ENCODE results near the gene PCDH12.

The PCDH12 gene

DNA sequence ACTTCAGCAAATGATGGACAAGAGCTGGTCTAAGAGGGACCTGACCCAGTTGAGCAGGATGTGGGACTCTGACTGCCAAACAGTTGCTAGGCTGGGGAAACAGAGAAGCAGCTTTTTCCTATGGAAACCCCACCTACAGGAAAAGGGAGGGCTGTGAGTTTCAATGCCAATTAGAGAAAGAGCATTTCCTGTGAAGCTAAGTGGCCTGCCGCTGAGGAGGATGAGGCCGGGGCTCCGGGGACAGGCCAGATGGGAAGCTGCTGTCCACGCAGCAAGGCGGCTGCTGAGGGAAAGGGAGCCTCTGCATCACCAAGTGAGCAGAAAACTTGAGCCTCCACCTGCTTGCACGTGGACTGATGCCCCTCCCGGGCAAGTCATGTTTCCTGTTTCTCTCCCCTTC is at the start of gene PCDH12:
PCDH12 (minus strand) TSS at position 90 of the 400 bp plus-strand sequence. CDS start 351 bp downstream, outside the sequence.
- DNase-seq: no peak

DNA sequence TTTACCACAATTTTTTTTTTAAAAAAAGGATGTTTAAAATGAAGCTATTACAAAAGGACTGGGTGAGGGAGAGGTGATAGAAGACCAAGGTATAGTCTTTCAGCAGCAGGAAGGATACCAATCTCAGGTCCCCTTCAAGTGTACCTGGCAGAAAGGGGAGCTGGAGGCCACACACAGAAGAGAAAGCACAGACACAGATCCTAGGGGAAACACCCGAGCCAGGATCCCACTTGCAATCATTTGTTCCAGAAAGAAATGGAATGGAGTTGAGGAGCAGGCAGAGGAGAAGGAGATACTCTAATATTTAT is 49.2 kb upstream of the PCDH12 start:
- DNase-seq: no peak

DNA sequence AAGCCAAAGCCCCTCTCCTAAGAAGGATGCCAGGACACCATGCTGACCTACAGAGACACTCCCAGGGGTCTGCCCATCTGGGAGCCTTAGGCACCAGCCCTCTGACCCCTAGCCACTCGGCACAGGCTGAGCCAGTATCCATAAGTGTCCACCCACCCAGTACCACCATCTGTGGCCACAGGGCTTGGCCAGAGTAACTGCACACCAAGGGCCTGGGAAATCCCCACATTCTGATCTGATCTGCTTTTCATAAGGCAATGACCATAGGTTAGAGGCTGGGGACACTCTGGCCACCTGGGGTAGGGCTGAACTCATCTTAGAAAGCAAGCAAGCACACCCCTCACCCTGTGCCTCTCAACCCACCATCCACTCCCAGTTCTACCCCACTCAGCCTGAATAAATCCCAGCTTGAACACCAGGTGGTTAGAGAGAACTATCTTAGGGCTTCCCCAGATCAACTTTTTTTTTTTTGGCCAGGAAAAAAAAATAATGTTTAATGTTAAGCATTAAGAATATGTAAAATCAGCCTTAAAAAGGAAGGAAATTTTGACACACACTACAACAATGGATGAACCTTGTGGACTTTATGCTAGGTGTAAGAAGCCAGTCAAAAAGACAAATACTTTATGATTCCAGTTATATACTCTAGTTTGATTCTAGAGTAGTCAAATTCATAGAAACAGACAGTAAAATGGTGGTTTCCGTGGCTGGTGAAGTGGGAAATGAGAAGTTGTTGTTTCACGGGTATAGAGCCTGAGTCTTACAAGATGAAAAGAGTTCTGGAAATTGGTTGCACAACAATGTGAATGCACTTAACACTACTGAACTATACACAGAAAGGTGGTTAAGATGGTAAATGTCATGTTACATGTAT is 48.6 kb upstream of the PCDH12 start:
- no peak for DNase-seq

DNA sequence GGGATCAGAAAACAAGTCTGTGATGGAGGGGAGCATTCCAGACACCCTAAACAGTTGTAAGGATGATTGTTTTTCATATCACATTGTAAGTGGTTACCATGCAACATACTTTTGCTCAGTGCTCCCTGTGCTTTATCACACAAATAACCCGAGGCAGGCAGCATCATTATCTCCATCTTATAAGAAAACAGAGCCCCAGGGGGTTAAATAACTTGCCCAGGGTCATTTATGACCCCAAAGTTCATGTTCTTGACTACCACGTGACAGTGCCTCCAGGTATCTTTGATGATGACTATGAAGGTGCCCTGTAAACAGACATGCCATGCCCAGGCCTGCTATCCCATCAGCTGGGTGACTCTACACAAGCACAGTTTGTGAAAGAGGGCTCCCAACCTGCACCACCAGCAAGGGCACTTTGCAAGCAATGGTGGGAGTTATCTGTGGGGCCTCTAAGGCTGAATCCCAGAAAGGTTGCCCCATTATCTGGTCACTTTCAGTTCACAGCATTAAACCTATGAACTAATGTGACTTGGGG is 45.3 kb upstream of the PCDH12 start:
- DNase-seq: no peak

DNA sequence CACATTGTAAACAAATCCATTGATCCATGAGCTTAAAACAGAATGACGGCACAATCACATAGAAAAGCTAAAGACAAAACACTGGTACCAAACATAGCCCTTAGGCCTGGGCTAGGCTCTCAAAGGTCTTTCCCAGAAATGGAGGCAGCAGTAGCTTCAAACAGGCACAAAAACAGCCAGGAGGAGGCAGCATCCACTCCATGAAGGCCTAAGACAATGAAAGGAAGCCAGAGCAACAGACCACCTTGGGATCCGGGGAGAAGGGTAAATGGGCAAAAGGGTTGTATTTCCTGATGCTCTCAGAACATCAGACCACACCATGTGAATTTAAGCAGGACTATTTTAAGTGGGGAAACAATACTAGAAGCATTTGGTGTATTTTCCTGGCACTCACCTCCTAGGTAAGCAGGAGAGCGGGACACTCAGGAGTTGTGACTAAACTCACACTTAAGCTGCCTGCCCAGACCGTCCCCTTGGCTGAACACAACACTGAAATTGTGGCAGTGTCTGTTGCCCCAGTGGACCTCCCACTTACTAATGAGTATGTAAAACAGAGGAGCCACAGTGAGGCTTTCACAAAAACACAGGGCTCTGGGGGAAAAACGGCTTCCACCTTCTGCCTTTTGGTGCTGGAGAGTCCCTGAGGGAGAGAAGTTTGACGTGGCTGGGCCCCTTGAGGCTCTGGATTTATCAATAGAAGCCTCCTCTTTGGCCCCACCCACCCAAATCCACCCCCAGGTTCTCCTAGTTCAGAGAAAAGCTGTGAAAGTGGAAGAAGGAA is 42.9 kb upstream of the PCDH12 start:
- no peak for DNase-seq

DNA sequence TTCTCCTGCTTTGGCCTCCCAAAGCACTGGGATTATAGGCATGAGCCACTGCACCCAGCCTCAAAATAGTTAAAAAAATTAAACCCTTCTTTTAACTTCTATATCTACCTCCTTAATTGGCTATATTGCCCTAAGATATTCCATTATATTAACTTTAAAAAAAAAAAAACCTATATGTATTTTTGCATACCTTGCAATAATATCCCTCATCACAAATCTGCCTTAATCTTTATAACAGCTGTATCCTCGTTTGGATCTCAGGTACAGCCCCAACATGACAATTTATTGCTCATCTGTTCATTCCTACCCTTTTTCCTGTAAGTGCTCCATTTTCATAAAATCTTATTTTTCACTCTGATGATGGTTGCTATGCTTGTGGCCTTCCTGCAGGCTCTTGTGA is 42.2 kb upstream of the PCDH12 start:
- no peak for DNase-seq

DNA sequence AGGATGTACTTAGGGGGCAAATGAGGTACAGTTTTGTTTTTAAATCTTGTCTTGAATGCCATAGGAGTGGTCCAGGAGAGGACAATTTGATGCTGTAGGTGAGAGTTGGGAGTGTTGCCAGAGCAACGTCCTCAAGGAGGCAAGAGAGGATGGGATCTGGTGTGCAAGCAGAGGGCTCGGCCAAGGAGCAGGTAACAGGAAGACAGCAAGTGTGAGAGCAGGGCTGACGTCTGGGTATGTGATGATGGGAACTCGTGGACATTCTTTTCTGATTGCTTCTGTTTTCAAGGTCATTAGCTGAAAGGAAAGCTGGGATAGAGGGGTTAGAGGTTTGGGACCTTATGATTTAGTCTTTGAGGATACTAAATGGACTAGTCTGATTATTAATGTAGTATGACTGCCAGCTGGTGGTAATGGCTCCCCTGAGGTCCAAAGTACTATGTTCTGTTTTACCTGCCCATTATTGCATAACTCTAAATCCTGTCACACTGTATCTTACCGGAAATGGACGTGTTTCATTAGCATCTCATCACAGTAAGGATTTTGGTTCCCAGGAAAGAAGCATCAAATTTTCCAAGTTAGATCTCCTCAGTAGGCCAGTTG is 39.5 kb upstream of the PCDH12 start:
- DNase-seq: no peak

DNA sequence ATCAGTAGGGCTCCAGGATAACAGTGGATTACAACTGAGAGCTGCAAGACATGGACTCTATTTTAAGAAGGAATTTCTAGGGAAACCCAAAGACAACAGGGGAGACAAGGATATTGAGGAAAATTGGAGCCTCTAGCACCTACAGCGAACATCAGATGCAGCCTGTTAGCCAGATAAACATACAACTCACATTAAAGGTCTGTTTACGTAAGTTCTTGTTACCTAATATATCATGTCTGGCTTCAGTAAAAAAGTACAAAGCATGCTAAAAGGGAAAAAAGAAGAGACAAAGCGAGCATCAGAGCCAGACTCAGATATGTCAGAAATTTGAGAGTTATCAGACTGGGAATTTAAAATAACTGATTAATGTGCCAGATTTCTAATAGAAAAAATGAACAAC is 37.7 kb upstream of the PCDH12 start:
- no peak for DNase-seq

DNA sequence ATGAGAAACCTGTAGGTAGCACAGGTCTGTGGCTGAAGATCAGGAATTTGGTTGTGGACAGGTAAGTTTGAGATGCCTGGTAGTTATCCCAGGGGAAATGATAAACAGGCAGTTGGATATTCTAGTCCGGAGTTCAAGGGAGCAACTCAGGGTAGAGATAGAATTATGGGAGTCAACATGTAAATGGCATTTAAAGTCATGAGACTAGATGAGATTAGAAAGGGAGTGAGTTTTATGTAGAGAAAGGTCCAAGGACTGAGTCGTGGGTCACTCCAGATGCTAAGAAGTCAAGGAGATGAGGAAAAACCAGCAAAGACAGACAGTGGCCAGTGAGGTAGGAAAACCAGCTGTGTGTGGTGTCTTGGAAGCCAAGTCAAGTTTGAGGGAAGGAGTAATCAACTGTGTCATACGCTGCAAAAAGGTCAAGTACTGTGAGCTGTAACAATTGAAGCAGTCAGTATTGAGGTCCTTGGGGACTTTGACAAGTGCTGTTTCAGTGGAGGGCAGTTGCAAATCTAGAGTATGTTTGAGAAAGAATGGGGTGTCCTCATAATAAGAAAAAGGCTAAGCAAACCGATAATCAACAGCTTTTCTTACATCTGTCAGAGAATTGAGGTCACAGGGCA is 36.6 kb upstream of the PCDH12 start:
- DNase-seq: no peak

DNA sequence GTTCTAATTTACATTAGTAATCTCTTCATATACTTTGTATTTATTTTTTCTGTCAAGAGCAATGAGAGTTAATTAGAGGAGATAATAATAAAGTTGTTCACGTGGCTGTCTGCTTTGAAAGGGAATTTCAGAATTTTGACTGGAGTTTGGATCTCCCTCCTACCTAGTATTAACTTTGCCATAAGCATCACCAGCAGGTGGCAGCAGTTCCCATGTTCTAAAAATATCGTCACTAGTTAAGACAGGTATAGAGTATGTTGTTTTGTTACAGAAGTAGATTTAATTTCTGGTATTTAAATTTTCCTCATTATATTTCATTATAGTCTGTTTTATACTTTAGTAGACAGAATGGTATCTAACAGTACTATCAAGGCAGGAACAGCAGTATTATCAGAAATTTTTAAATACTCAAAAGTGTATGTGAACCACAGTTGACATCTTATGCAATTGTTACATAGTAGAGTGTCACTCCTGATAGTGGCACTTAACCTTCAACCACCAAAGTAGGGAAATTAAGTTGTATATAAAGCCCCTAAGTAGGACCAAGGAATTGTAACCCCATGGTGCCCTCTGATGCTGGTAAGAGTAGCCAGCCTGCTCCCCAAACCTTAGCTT is 34.5 kb upstream of the PCDH12 start:
- peak; percentile 80 for DNase-seq

DNA sequence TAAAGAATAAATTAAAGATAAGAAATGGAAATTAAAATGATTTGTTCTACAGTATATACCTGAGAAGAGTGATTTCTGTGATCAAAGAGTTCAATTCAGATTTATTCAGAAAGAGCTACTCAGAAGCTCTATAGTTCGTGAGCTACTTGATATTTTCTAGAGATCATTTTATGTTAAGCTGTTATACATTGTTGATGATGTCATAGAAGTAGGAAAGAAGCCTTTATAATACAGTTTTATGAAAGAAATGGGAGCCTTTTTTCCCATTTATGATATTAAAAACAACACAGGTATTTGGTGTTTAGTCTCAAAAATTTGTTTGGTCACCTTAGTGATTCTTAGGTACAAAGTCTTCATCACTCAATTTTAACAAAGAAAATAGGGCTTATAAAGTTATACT is 31.7 kb upstream of the PCDH12 start:
- DNase-seq: no peak

DNA sequence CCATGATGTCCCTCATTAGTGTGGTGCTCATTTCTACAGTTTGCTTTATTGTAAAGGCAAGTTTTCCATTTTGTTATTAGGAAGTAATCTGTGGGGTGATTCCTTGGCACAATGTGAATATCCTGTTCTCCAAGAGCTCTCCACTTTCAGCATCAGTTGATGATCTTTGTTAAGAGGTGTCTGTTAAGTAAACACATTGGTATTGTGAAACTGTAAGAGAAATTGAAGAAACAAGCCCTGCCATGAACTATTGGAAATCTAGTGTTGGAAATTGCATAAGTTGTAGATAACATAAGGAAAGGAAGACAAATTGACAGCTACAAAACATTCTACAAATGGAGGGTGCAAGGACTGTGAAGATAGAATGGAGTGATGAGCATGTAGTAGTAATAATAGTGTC is 28.1 kb upstream of the PCDH12 start:
- no peak for DNase-seq

DNA sequence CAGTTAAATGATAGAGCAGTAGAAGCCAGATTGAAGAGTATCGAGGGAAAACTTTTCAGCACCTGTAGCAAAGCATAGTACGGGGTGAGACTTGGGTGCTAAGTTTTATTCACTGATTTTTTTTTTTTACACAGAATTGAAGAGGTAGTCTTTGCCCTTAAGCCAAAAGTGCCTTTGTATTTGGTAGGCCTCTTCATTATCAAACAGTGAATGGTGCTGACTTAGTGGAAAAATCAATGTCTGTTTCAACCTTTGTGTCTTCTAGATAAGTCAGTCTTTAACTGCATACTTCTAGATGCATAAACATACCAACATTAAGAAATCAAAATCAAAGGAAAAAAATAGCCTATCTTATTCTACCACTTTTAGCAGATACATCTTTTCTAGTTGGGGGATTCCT is 24.6 kb upstream of the PCDH12 start:
- DNase-seq: no peak

DNA sequence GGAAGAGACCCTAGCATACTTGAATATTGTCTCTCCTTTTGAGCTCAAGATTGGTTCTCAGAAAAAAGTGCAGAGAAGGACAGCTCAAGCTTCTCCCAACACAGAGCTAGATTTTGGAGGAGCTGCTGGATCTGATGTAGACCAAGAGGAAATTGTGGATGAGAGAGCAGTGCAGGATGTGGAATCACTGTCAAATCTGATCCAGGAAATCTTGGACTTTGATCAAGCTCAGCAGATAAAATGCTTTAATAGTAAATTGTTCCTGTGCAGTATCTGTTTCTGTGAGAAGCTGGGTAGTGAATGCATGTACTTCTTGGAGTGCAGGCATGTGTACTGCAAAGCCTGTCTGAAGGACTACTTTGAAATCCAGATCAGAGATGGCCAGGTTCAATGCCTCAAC is 20.4 kb upstream of the PCDH12 start:
- DNase-seq: no peak

DNA sequence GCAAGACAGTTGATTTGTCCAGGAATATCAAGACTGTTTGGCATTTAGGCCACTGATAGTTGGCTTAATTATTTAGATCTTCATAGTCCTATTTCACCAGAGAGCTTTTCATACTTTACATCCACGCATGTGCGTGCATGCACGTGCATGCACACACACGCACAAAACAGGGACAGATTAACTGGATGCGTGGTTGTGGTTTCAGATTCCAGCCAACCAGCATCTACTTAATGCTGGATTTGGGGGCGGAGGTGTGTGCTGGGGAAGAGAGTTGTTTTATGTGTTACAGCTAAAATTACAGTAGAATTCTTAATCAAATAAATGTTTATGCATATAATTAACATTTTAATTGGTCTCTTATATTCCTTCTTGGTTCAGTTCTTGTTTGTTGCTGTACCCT is 18.2 kb upstream of the PCDH12 start:
- DNase-seq: no peak

DNA sequence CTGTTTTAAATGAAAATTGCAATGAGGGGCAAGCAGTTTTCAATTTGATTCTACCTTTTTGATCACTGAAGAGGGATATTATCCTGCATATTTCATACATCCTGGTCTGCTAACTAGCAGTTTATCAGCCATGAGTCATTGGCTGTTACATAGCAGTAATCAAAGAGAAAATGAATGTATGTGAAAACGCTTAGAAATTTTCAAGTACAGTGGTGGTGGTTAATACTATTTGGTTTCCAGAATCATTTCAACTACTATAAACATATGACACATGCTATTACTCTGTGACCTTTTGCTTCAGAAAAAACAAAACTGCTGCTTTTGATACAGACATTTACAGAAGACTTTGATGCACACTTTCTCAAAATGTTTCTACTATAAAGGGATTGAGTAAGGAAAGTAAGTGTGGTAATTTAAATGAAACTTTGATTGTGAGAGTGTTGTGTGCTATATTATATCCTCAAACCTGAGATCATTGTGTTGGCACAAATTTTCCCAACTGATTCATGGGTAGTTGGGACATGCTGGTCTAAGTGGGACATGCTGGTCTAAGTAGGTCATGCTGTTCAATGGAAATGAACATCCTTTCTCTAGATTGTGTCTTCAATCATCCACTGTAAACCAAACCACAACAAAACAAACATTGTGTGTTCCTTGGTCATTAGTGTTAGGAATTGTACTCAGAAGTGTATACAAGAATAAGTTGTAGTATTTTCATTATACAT is 16.0 kb upstream of the PCDH12 start:
- no peak for DNase-seq

DNA sequence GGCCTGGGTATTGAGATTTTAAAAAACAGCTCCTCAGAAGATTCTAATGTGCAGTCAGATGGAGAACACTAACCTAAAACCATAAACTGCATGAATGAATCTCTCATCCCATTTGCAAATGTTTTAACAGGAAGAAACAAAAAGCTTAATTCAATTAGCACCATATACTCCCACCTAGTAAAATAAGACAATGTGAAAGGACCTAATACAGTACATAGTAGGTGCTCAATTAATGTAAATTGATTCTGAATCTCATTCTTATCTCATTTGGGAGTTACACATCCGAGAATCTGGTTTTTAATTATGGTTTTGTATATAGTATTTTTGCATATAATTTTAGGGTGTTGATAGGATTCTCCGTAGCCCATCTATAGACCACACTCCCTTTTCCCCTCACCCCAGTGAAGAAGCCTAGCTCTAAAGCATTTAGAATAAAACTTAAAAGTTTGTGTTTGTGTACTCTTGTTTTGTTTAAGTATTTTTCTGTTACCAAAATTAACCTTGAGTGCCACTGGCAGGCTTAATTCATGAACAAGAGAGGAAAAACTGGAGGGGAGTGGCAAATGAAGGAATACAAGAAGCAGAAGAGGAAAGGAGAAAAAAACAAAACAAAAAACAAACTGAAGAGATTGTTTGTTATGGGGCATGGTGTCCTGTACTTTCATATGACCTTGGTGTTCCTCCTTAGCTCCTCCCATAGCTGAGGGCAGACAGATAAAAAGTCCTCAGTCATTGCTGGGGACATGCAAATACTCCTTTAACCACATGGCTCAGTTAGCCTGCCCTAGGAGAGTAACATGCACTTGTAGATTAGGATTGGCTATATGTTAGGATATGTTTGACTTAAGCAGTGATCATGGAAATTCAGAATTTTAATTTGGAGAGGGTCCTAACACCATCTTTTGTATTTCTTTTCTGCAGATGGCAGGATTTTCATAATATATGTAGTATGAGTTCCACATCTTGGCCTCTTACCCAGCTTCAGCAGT is 12.1 kb upstream of the PCDH12 start:
- no peak for DNase-seq

DNA sequence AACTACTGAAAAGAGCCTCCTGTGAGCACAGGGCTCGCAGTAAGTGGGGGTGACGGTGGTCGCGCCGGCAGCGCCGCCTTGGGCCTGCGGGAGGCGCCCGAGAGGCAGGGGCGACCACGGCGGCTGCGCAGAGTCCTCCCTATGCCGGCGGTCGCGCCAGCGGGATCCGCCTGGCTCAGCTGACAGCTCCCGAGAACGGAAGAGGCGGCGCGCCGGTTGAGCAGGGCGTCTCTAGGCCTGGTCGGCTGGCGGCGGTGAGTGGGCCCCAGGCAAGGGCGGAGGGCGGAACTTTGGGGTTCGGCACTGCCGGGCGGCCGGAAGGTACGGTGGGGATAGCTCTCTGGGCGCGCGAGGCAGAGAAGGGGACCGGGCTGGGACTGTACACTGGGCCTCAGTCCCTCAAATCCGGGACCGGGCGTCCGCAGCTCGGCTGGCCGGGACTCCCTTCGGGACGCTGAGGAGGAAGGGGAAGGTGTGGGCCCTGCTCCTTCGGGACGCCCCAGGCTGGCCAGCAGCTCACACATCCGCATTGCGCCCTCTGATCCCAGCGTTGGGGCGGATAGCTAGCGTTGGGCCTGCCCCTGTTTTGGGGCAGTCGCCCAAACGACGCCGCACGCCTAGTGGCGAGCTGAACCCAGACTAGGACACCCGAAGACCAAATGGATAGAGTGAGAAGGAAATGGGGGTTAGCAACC is 11.1 kb upstream of the PCDH12 start, which contains the start of gene RNF14:
RNF14 (plus strand) TSS at position 192 of the 695 bp plus-strand sequence. CDS start 4,484 bp downstream, outside the sequence.
- peak; percentile 94 for DNase-seq

DNA sequence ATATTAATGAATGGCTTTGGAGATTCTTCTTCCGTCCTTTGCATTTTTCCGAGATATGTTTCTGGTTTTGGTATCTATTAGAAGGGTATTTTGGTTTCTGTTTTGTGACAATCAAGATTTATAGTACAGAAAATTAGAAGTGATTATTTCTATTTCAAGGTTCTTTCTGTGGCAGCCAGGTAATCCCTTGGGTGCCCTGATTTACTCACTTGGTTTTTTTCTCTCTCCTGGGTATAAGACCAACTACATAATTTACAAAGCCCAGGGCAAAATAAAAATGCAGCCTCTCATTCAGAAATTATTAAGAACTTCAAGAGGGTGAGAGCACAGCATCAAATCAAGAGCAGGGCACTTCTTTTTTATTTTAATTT is 8.9 kb upstream of the PCDH12 start:
- DNase-seq: no peak
